ENCODE data around the gene CAB39L.

CAB39L gene

DNA sequence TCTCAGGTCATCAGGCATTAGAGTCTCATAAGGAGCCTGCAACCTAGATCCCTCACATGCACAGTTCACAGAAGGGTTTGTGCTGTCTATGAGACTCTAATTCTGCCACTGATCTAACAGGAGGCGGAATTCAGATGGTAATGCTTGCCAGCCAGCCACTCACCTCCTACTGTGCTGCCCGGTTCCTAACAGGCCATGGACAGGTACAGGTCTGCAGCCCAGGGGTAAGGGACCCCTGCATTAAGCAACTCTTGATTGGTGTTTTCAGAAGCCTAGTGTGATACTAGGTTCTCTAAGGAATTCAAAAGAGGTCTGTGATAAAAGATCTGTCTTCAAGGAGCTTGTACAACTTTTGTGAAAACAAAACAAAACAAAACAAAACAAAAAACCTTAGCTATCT is 31.1 kb downstream of the CAB39L start:
- TF ChIP-seq CTCF (IDR thresholded peaks at IDR 0.05; ENCODE audit: low read depth, low read length) = no peak
- H3K4me3 ChIP-seq (ENCODE audit: low read depth, low read length) = no peak overlapping the region

GRCh38 chr13:49411353-49411752 is 32.5 kb downstream of the CAB39L start:
- TF ChIP-seq CTCF (IDR thresholded peaks at IDR 0.05; ENCODE audit: low read depth, low read length) = no peak
- H3K4me3 ChIP-seq (ENCODE audit: low read depth, low read length) = no peak overlapping the region

GRCh38 chr13:49410477-49410876 is 33.4 kb downstream of the CAB39L start:
- no peak overlapping the region for H3K4me3 ChIP-seq (ENCODE audit: low read depth, low read length)

GRCh38 chr13:49410006-49410405 is 33.9 kb downstream of the CAB39L start:
- TF ChIP-seq CTCF (IDR thresholded peaks at IDR 0.05; ENCODE audit: low read depth, low read length) = no peak
- H3K4me3 ChIP-seq (ENCODE audit: low read depth, low read length) = no peak overlapping the region

More at GRCh38 chr13:49410477-49410876, 33.4 kb downstream of the CAB39L start:
- no peak for TF ChIP-seq CTCF (IDR thresholded peaks at IDR 0.05; ENCODE audit: low read depth, low read length)

- H3K4me3 ChIP-seq (ENCODE audit: low read depth, low read length) = no peak overlapping the region
- TF ChIP-seq CTCF (IDR thresholded peaks at IDR 0.05; ENCODE audit: low read depth, low read length) = no peak
Measured at GRCh38 chr13:49409008-49409407, 34.9 kb downstream of the CAB39L start.

GRCh38 chr13:49407936-49408335 is 35.9 kb downstream of the CAB39L start:
- no peak overlapping the region for H3K4me3 ChIP-seq (ENCODE audit: low read depth, low read length)
- TF ChIP-seq CTCF (IDR thresholded peaks at IDR 0.05; ENCODE audit: low read depth, low read length) = no peak

- no peak overlapping the region for H3K4me3 ChIP-seq (ENCODE audit: low read depth, low read length)
- TF ChIP-seq CTCF (IDR thresholded peaks at IDR 0.05; ENCODE audit: low read depth, low read length) = no peak
Measured at GRCh38 chr13:49407068-49407467, 36.8 kb downstream of the CAB39L start.

Measured in WI38 (cell line).